ENCODE measurements around the gene PIM1. TPM values are rescaled to one million over a fixed set of nuclear protein-coding genes. Genes with fewer than 3 reads are reported as not detected.

PIM1 gene
- total RNA-seq, 6 experiments from 2014 or later = 3.6 to 6.3 (median 5.1) TPM

DNA sequence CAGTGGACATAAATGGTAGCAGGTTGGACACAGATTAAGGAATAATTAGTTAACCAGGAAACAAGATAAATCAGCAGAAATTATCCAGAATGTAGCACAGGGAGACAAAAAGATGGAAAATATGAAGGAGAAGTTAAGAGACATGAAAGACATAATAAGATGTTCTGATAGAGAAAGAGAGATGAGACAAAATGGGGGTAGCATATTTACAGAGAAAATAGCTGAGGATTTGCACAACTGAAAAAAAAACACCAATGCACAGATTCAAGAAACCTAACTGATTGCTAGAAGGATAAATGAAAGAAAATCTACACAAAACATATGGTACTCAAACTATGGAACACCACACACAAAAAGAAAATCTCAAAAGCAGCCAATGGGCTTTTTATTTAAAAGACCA, 53.0 kb downstream of the PIM1 start:
- no peak for DNase-seq
- no peaks in the 10 kb centered on the region for H3K9me3 Mint-ChIP-seq
- H3K27me3 Mint-ChIP-seq (ENCODE audit: insufficient read depth) = no peaks in the 10 kb centered on the region
- no peaks in the 10 kb centered on the region for H3K36me3 Mint-ChIP-seq (ENCODE audit: low read depth)
- H3K4me3 Mint-ChIP-seq = peak overlapping the region; percentile 86
- H3K27ac Mint-ChIP-seq = peak overlapping the region; percentile 22
- H3K4me1 Mint-ChIP-seq (ENCODE audit: low read depth) = peaks cover 16% of the 10 kb centered on the region
- TF ChIP-seq, protein P1, sequence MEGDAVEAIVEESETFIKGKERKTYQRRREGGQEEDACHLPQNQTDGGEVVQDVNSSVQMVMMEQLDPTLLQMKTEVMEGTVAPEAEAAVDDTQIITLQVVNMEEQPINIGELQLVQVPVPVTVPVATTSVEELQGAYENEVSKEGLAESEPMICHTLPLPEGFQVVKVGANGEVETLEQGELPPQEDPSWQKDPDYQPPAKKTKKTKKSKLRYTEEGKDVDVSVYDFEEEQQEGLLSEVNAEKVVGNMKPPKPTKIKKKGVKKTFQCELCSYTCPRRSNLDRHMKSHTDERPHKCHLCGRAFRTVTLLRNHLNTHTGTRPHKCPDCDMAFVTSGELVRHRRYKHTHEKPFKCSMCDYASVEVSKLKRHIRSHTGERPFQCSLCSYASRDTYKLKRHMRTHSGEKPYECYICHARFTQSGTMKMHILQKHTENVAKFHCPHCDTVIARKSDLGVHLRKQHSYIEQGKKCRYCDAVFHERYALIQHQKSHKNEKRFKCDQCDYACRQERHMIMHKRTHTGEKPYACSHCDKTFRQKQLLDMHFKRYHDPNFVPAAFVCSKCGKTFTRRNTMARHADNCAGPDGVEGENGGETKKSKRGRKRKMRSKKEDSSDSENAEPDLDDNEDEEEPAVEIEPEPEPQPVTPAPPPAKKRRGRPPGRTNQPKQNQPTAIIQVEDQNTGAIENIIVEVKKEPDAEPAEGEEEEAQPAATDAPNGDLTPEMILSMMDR (IDR thresholded peaks at IDR 0.05) = no peak

Other genes with a start within 250 kb of the PIM1 start
- gene PI16, start 215.4 kb upstream of the PIM1 start, total RNA-seq (2021; fragmentation: NEBNext Ultra II Directional; extraction: Animal tissue kit (Norgen Biotek cat#: 25700)) = not detected
- gene MTCH1, start 184.0 kb upstream of the PIM1 start, total RNA-seq (2021; fragmentation: NEBNext Ultra II Directional; extraction: Animal tissue kit (Norgen Biotek cat#: 25700)) = 100 to 1,000 TPM; 263 to 301 (median 281) TPM
- not detected for gene FGD2, start 164.5 kb upstream of the PIM1 start, total RNA-seq (2021; fragmentation: NEBNext Ultra II Directional; extraction: Animal tissue kit (Norgen Biotek cat#: 25700))
- 1 to 10 TPM; 9.0 to 9.6 (median 9.2) TPM for gene TBC1D22B, start 87.6 kb downstream of the PIM1 start, total RNA-seq (2021; fragmentation: NEBNext Ultra II Directional; extraction: Animal tissue kit (Norgen Biotek cat#: 25700))
- 1 to 10 TPM in 5 of 6 experiments, under 1 TPM in 1; 0.99 to 2.0 (median 1.6) TPM for gene TMEM217, start 88.0 kb downstream of the PIM1 start, total RNA-seq (2021; fragmentation: NEBNext Ultra II Directional; extraction: Animal tissue kit (Norgen Biotek cat#: 25700))
- 10 to 100 TPM; 14.1 to 18.5 (median 17.5) TPM for gene RNF8, start 183.8 kb downstream of the PIM1 start, total RNA-seq (2021; fragmentation: NEBNext Ultra II Directional; extraction: Animal tissue kit (Norgen Biotek cat#: 25700))